ENCODE data around the gene CCDC183.
"Not testable (repeated sequence)": the region's sequence is repeated elsewhere in the genome, so short reads cannot be mapped to it uniquely, and the experiment has no call there.

CCDC183 gene

DNA sequence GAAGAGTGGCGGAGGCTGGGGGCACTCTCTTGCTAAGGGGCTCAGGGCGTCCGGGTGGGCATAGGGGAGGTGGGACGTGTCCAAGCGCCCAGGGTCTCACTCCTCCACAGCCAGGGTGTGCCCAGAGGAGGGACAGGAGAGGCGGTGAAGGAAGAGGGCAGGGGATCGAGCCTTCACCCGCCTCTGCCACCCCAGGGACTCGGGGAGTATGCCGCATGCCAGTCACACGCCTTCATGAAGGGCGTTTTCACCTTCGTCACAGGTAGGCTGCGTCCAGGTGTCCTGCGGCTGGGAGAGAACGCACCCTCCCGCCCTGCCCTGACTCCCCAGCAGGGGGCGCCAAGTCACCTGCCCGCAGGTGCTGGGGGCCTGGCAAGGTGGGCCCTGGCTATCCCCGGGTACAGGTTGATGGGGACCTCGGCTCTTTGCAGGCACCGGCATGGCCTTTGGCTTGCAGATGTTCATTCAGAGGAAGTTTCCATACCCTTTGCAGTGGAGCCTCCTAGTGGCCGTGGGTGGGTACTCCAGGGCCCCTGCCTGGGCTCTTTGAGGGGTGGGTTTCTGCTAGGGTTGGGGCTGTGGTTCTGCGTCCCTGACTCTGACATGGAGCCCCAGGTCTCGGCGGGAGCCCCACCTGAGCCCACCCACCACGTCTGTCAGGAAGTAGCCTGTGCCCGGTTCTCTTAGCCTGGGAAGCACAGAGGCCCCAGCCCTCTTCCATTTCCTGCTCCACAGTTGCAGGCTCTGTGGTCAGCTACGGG is 4.4 kb upstream of the CCDC183 start:
- DNase-seq (ENCODE audit: low read depth) = peak; percentile 70
- H3K4me3 ChIP-seq (ENCODE audit: low read depth, low read length) = peak overlapping the region; percentile 79
- TF ChIP-seq MYC (IDR thresholded peaks at IDR 0.05; ENCODE audit: low read depth, low read length) (no peak; the same call in 1 of the 2 replicates), MAX (IDR thresholded peaks at IDR 0.05; ENCODE audit: low read depth, low read length) (peak; percentile 18; the same call in 1 of the 2 replicates)
- TF ChIP-seq, protein P1, sequence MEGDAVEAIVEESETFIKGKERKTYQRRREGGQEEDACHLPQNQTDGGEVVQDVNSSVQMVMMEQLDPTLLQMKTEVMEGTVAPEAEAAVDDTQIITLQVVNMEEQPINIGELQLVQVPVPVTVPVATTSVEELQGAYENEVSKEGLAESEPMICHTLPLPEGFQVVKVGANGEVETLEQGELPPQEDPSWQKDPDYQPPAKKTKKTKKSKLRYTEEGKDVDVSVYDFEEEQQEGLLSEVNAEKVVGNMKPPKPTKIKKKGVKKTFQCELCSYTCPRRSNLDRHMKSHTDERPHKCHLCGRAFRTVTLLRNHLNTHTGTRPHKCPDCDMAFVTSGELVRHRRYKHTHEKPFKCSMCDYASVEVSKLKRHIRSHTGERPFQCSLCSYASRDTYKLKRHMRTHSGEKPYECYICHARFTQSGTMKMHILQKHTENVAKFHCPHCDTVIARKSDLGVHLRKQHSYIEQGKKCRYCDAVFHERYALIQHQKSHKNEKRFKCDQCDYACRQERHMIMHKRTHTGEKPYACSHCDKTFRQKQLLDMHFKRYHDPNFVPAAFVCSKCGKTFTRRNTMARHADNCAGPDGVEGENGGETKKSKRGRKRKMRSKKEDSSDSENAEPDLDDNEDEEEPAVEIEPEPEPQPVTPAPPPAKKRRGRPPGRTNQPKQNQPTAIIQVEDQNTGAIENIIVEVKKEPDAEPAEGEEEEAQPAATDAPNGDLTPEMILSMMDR (IDR thresholded peaks at IDR 0.05; ENCODE audit: low read depth, low read length) = peak; percentile 97

- peak overlapping the region; percentile 79 for H3K4me3 ChIP-seq (ENCODE audit: low read depth, low read length)
- TF ChIP-seq POLR2A (IDR thresholded peaks at IDR 0.05; ENCODE audit: extremely low read depth, insufficient read length) (no peak), MYC (IDR thresholded peaks at IDR 0.05; ENCODE audit: low read depth, low read length) (no peak), MAX (IDR thresholded peaks at IDR 0.05; ENCODE audit: low read depth, low read length) (no peak)
- TF ChIP-seq, protein P1 (IDR thresholded peaks at IDR 0.05; ENCODE audit: low read depth, low read length) = no peak
Observed at GRCh38 chr9:136792321-136793085, 3.6 kb upstream of the CCDC183 start.

GRCh38 chr9:136793086-136793946 is 2.8 kb upstream of the CCDC183 start:
- no peak overlapping the region for H3K4me3 ChIP-seq (ENCODE audit: low read depth, low read length)
- DNase-seq (ENCODE audit: low read depth) = no peak
- TF ChIP-seq MYC (IDR thresholded peaks at IDR 0.05; ENCODE audit: low read depth, low read length) = no peak

More at GRCh38 chr9:136792321-136793085, 3.6 kb upstream of the CCDC183 start:
- no peak for DNase-seq (ENCODE audit: low read depth)

DNA sequence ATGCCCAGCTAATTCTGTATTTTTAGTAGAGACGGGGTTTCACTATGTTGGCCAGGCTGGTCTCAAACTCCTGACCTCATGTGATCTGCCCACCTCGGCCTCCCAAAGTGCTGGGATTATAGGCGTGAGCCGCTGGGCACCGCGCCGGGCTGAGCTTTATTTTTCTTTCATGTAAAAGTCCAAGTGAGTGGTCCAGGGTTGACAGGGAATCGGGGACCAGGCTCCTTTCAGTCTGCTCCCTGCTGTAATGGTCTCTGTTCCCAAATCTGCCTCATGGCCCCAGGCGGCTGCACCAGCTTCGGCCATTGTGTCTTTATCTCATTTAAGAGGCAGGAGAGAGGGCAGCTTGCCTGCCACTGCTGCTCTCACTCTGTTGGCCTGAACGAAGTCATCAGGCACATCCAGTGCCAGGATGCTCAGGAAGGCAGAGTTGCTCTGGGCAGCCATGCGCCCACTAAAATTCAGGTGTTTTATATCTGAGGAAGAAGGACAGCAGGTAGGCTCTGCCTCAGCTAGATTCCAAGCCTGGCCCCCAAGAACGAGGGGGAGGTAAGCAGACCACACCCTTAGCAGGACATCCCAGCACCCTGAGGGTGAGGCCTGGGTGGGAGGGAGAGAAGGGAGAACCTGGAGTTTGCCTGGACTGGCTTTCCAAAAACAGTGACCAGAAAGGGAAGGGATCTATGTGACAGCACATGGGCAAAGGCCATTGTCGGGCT is 1.7 kb upstream of the CCDC183 start:
- DNase-seq (ENCODE audit: low read depth) = no peak
- H3K4me3 ChIP-seq (ENCODE audit: low read depth, low read length) = no peak overlapping the region
- no peak for TF ChIP-seq POLR2A (IDR thresholded peaks at IDR 0.05; ENCODE audit: extremely low read depth, insufficient read length)
- TF ChIP-seq MAX (IDR thresholded peaks at IDR 0.05; ENCODE audit: low read depth, low read length) = no peak
- TF ChIP-seq MYC (IDR thresholded peaks at IDR 0.05; ENCODE audit: low read depth, low read length) = no peak
- TF ChIP-seq, protein P1 (IDR thresholded peaks at IDR 0.05; ENCODE audit: low read depth, low read length) = no peak

GRCh38 chr9:136795000-136795348 is 1.2 kb upstream of the CCDC183 start:
- TF ChIP-seq POLR2A (IDR thresholded peaks at IDR 0.05; ENCODE audit: extremely low read depth, insufficient read length) = no peak
- TF ChIP-seq, protein P1 (IDR thresholded peaks at IDR 0.05; ENCODE audit: low read depth, low read length) = no peak
- no peak for TF ChIP-seq MYC (IDR thresholded peaks at IDR 0.05; ENCODE audit: low read depth, low read length)
- DNase-seq (ENCODE audit: low read depth) = no peak
- no peak overlapping the region for H3K4me3 ChIP-seq (ENCODE audit: low read depth, low read length)

DNA sequence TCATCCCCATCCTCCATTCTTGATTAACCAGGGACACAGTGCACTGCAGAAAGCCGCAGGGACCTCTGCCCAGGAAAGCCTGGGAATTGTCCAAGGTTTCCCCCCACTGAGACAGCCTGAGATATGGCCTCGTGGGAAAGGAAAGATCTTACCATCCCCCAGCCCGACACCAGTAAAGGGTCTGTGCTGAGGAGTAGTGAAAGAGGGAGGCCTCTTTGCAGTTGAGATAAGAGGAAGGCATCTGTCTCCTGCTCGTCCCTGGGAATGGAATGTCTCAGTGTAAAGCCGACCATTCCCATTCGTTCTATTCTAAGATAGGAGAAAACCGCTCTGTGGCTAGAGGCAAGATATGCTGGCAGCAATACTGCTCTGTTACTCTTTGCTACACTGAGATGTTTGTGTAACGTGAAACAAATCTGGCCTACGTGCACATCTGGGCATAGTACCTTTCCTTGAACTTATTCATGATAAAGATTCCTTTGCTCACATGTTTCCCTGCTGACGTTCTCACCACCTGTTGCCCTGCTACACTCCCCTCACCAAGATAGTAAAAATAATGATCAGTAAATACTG is 723 bp downstream of the CCDC183 start:
- not testable (repeated sequence) for H3K4me3 ChIP-seq (ENCODE audit: low read depth, low read length); DNase-seq (ENCODE audit: low read depth)
